PC-9 (cell line): Measurements from ENCODE around the gene PLEKHG4B. TPM values are rescaled to one million over a fixed set of nuclear protein-coding genes. Genes with fewer than 3 reads are reported as not detected.
A peak's percentile ranks its signal among the peaks of the same experiment; 100 is the strongest.
"Not testable (repeated sequence)": the region's sequence is repeated elsewhere in the genome, so short reads cannot be mapped to it uniquely, and the experiment has no call there.

Experiments used
- BruUV-seq: library from RNA; stranded (reverse); fragments of 400-500 nt; replicated peaks from 2 replicates; lab custom pipeline; 2021; lab: Mats Ljungman, UMichigan
- CTCF ChIA-PET: fragments of 300-600 bp; sonication (Branson Sonifier 250); formaldehyde crosslinking; loops from one replicate; lab custom pipeline; 2022; ENCODE audit warnings: antibody characterized with exemption; lab: Charles Lee
- POLR2A ChIA-PET: fragments of 300-600 bp; sonication (Branson Sonifier 250); formaldehyde crosslinking; loops from one replicate; lab custom pipeline; 2022; ENCODE audit warnings: antibody characterized with exemption; ENCODE audit not compliant: unreplicated experiment; lab: Charles Lee
- DNase-seq, 2 experiments: peaks; one replicate each; pipeline versions ENCODE4 v3.0.0 to v3.0.0-alpha.2; 2015 to 2022; ENCODE audit warnings: mixed read lengths in 1 of 2
- H2AFZ ChIP-seq: fragments of 200-600 bp; sonication (generic); 2 replicates; pipeline ENCODE4 v1.8.1; 2017; ENCODE audit warnings: antibody characterized with exemption
- H3F3A ChIP-seq: fragments of 200-600 bp; sonication (generic); 2 replicates; pipeline ENCODE4 v1.8.1; 2017; ENCODE audit warnings: antibody characterized with exemption, mild to moderate bottlenecking, low read depth; ENCODE audit not compliant: insufficient read depth
- H3K27ac ChIP-seq: fragments of 200-600 bp; sonication (generic); 2 replicates; pipeline ENCODE4 v1.6.1; 2016; ENCODE audit warnings: mixed run types
- H3K27me3 ChIP-seq: fragments of 200-600 bp; sonication (generic); 2 replicates; pipeline ENCODE4 v1.6.1; 2016; ENCODE audit warnings: low read depth, mixed run types; ENCODE audit not compliant: insufficient read depth
- H3K36me3 ChIP-seq: fragments of 200-600 bp; sonication (generic); 2 replicates; pipeline ENCODE4 v1.6.1; 2016; ENCODE audit warnings: low read depth, mixed run types
- H3K4me1 ChIP-seq: fragments of 200-600 bp; sonication (generic); replicated peaks from 2 replicates; pipeline ENCODE4 v1.6.1; 2016; ENCODE audit warnings: mixed run types; ENCODE audit not compliant: insufficient read depth
- H3K4me2 ChIP-seq: fragments of 200-600 bp; sonication (generic); 2 replicates; pipeline ENCODE4 v1.6.1; 2017; ENCODE audit warnings: mixed run types
- H3K4me3 ChIP-seq: fragments of 200-600 bp; sonication (generic); 2 replicates; pipeline ENCODE4 v1.6.1; 2016; ENCODE audit warnings: mixed run types
- H3K79me2 ChIP-seq: fragments of 200-600 bp; sonication (generic); 2 replicates; pipeline ENCODE4 v1.6.1; 2017; ENCODE audit warnings: low read depth, mixed run types
- H3K9me2 ChIP-seq: fragments of 200-600 bp; sonication (generic); 2 replicates; pipeline ENCODE4 v1.8.1; 2017; ENCODE audit warnings: mild to moderate bottlenecking; ENCODE audit not compliant: insufficient read depth
- H3K9me3 ChIP-seq: fragments of 200-600 bp; sonication (generic); 2 replicates; pipeline ENCODE4 v1.8.1; 2016; ENCODE audit warnings: low read depth; ENCODE audit not compliant: insufficient read depth
- H4K20me1 ChIP-seq: fragments of 200-600 bp; sonication (generic); 2 replicates; pipeline ENCODE4 v1.8.1; 2017; ENCODE audit not compliant: insufficient read depth
- intact Hi-C: fragments of 100-400 bp; cut with micrococcal nuclease; formaldehyde crosslinking; loops from one replicate; pipeline ENCODE4 v1.10.0; 2022; ENCODE audit not compliant: unreplicated experiment
- total RNA-seq: library from RNA; stranded (reverse); gene quantifications from 2 replicates; pipeline ENCODE4 v1.2.3, GENCODE V29; 2021

Gene PLEKHG4B
- total RNA-seq, 1 experiment from 2014 or later: not detected

DNA sequence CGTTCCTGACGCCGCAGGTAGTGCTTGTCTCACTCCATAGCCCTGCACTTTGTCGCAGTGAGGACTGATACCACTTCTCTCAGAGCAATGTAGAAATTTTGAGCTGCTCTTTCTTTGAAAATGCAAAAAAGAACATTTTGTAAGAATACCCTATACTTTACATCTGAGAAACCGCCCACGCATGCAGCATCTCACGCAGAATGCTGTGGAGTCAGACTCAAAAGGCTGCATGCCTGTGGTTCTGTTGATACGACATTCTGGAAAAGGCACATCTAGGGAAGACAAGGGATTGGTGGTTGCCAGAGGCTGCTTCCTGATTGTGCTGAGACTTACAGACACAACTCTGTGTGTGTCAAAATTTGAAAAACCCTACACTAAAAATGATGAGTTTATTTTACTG is 146.0 kb downstream of the PLEKHG4B start:
- H3K79me2 ChIP-seq, H3K9me3 ChIP-seq, POLR2A ChIA-PET, H3K4me3 ChIP-seq, CTCF ChIA-PET, BruUV-seq, H4K20me1 ChIP-seq, H3K27ac ChIP-seq, H3K4me2 ChIP-seq, H2AFZ ChIP-seq, H3K27me3 ChIP-seq, H3F3A ChIP-seq, H3K9me2 ChIP-seq, H3K4me1 ChIP-seq, intact Hi-C loops: not testable (repeated sequence)
- peak in 1 of 2 experiments; percentile 24 for DNase-seq
- peaks cover 34% of the 10 kb centered on the region for H3K36me3 ChIP-seq

Other genes starting within 250 kb of the PLEKHG4B start
- not detected in 2 replicates for gene LRRC14B, start 99.3 kb downstream of the PLEKHG4B start, total RNA-seq
- 24.1 and 31.1 TPM in 2 replicates for gene CCDC127, start 126.0 kb downstream of the PLEKHG4B start, total RNA-seq
- gene SDHA, start 126.2 kb downstream of the PLEKHG4B start, total RNA-seq: 347 and 443 TPM in 2 replicates
- 314 and 334 TPM in 2 replicates for gene PDCD6, start 179.5 kb downstream of the PLEKHG4B start, total RNA-seq
- gene AHRR, start 229.5 kb downstream of the PLEKHG4B start, total RNA-seq: 7.2 and 13.6 TPM in 2 replicates